ENCODE results near the gene BRD4.

Gene BRD4

GRCh38 chr19:15241259-15241910, 91.0 kb downstream of the BRD4 start:
- TF ChIP-seq EGR1 (IDR thresholded peaks at IDR 0.05) (no peak), YY1 (IDR thresholded peaks at IDR 0.05; ENCODE audit: low read depth) (no peak), CEBPB (IDR thresholded peaks at IDR 0.05) (no peak), TAF1 (IDR thresholded peaks at IDR 0.05; ENCODE audit: low read depth) (no peak), RAD21 (IDR thresholded peaks at IDR 0.05; ENCODE audit: low read depth) (no peak), TCF12 (IDR thresholded peaks at IDR 0.05; ENCODE audit: low read depth) (no peak), EP300 (IDR thresholded peaks at IDR 0.05; ENCODE audit: borderline replicate concordance) (no peak), USF1 (IDR thresholded peaks at IDR 0.05) (no peak), REST (IDR thresholded peaks at IDR 0.05; ENCODE audit: low read depth) (no peak), CREB1 (IDR thresholded peaks at IDR 0.05; ENCODE audit: low read depth) (no peak)

GRCh38 chr19:15240515-15240914, 91.8 kb downstream of the BRD4 start:
- TF ChIP-seq FOXM1 (IDR thresholded peaks at IDR 0.05; ENCODE audit: borderline replicate concordance, low read depth) (no peak), ZBTB7A (IDR thresholded peaks at IDR 0.05; ENCODE audit: low read depth) (no peak), TCF12 (IDR thresholded peaks at IDR 0.05; ENCODE audit: low read depth) (no peak), YY1 (IDR thresholded peaks at IDR 0.05; ENCODE audit: low read depth) (no peak), REST (IDR thresholded peaks at IDR 0.05; ENCODE audit: low read depth) (no peak), TEAD4 (IDR thresholded peaks at IDR 0.05) (no peak), TAF1 (IDR thresholded peaks at IDR 0.05; ENCODE audit: low read depth) (no peak), USF1 (IDR thresholded peaks at IDR 0.05) (no peak), CREB1 (IDR thresholded peaks at IDR 0.05; ENCODE audit: low read depth) (no peak), NFIC (IDR thresholded peaks at IDR 0.05) (no peak), CEBPB (IDR thresholded peaks at IDR 0.05) (no peak), RAD21 (IDR thresholded peaks at IDR 0.05; ENCODE audit: low read depth) (no peak), MAX (IDR thresholded peaks at IDR 0.05) (no peak), EGR1 (IDR thresholded peaks at IDR 0.05) (no peak), EP300 (IDR thresholded peaks at IDR 0.05; ENCODE audit: borderline replicate concordance) (no peak)

- no peak for TF ChIP-seq CEBPB (IDR thresholded peaks at IDR 0.05)
- no peak for TF ChIP-seq NFIC (IDR thresholded peaks at IDR 0.05)
- no peak for TF ChIP-seq TAF1 (IDR thresholded peaks at IDR 0.05; ENCODE audit: low read depth)
- TF ChIP-seq ZBTB7A (IDR thresholded peaks at IDR 0.05; ENCODE audit: low read depth): no peak
- TF ChIP-seq CREB1 (IDR thresholded peaks at IDR 0.05; ENCODE audit: low read depth): no peak
- TF ChIP-seq USF1 (IDR thresholded peaks at IDR 0.05): no peak
- TF ChIP-seq REST (IDR thresholded peaks at IDR 0.05; ENCODE audit: low read depth): no peak
- TF ChIP-seq RAD21 (IDR thresholded peaks at IDR 0.05; ENCODE audit: low read depth): no peak
- TF ChIP-seq MAX (IDR thresholded peaks at IDR 0.05): no peak
- TF ChIP-seq EGR1 (IDR thresholded peaks at IDR 0.05): no peak
- TF ChIP-seq YY1 (IDR thresholded peaks at IDR 0.05; ENCODE audit: low read depth): no peak
- no peak for TF ChIP-seq EP300 (IDR thresholded peaks at IDR 0.05; ENCODE audit: borderline replicate concordance)
- TF ChIP-seq TEAD4 (IDR thresholded peaks at IDR 0.05): no peak
- TF ChIP-seq TCF12 (IDR thresholded peaks at IDR 0.05; ENCODE audit: low read depth): no peak
- TF ChIP-seq FOXM1 (IDR thresholded peaks at IDR 0.05; ENCODE audit: borderline replicate concordance, low read depth): no peak
Measured at GRCh38 chr19:15239337-15239949, 92.9 kb downstream of the BRD4 start.
